ENCODE data around the gene HIVEP3.

Gene HIVEP3

GRCh38 chr1:41573785-41574713, 344.7 kb downstream of the HIVEP3 start:
- no peaks in the 10 kb centered on the region for H3K9me3 ChIP-seq (ENCODE audit: control insufficient read depth, insufficient read depth, low read length)
- H3K4me1 ChIP-seq (ENCODE audit: control insufficient read depth, insufficient read depth, low read length), result no peaks in the 10 kb centered on the region
- H3K4me3 ChIP-seq (ENCODE audit: low read depth, low read length), result no peak overlapping the region
- no peak overlapping the region for H3K9ac ChIP-seq (ENCODE audit: low read depth, low read length)
- H3K27ac ChIP-seq (ENCODE audit: low read depth, low read length), result no peak overlapping the region
- H3K27me3 ChIP-seq (ENCODE audit: control insufficient read depth, insufficient read depth, low read length), result no peaks in the 10 kb centered on the region
- H3K36me3 ChIP-seq (ENCODE audit: control insufficient read depth, insufficient read depth, low read length), result no peaks in the 10 kb centered on the region

DNA sequence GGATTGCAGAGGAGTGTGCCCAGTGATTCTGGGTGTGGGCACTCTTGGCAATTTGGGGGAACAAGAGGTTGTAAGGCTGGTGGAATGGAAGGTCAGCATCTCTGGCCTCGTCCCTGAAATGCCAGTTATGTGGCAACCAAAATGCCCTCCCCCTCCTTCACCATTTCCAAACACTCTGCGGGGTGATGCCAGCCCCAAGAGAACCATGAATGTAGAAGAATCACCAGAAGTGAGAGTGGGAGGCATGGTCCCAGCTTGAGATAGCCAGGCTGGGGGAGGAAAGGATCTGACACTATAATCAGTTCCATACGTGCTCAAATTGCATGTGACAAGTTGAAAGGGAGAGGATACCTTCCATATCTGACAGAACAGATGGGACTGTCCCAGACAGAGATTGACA, 345.5 kb downstream of the HIVEP3 start:
- no peaks in the 10 kb centered on the region for H3K9me3 ChIP-seq (ENCODE audit: control insufficient read depth, insufficient read depth, low read length)
- H3K9ac ChIP-seq (ENCODE audit: low read depth, low read length), result no peak overlapping the region
- H3K27me3 ChIP-seq (ENCODE audit: control insufficient read depth, insufficient read depth, low read length), result no peaks in the 10 kb centered on the region
- no peak overlapping the region for H3K4me3 ChIP-seq (ENCODE audit: low read depth, low read length)
- H3K36me3 ChIP-seq (ENCODE audit: control insufficient read depth, insufficient read depth, low read length), result no peaks in the 10 kb centered on the region
- no peak overlapping the region for H3K27ac ChIP-seq (ENCODE audit: low read depth, low read length)
- H3K4me1 ChIP-seq (ENCODE audit: control insufficient read depth, insufficient read depth, low read length), result no peaks in the 10 kb centered on the region

- Histone ChIP-seq H3K4me3 (ENCODE audit: low read depth, low read length) (no peak overlapping the region), H3K36me3 (ENCODE audit: control insufficient read depth, insufficient read depth, low read length) (no peaks in the 10 kb centered on the region), H3K27me3 (ENCODE audit: control insufficient read depth, insufficient read depth, low read length) (no peaks in the 10 kb centered on the region), H3K9me3 (ENCODE audit: control insufficient read depth, insufficient read depth, low read length) (no peaks in the 10 kb centered on the region), H3K4me1 (ENCODE audit: control insufficient read depth, insufficient read depth, low read length) (no peaks in the 10 kb centered on the region), H3K27ac (ENCODE audit: low read depth, low read length) (no peak overlapping the region), H3K9ac (ENCODE audit: low read depth, low read length) (no peak overlapping the region)
Measured at GRCh38 chr1:41572224-41572623, 346.5 kb downstream of the HIVEP3 start.

DNA sequence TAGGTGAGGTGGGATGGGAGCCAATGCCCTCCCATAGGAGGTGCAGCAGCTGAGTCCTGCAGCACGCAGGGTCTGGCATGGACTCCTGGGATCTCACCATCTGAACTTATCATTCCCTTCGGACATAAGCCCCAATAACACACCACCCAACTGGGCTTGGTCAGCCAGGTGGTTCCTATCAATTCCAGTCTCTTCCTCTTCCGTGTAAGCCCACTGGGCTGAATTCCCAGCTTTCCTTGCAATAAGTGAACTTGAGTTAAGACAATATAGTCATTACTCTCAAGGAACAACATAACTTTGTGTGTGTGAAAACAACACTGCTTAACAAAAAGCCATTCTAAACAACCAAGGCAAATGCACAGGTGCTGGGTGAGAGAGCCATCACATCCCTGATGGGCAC, 347.7 kb downstream of the HIVEP3 start:
- no peak overlapping the region for H3K4me3 ChIP-seq (ENCODE audit: low read depth, low read length)
- H3K27ac ChIP-seq (ENCODE audit: low read depth, low read length), result no peak overlapping the region
- no peaks in the 10 kb centered on the region for H3K4me1 ChIP-seq (ENCODE audit: control insufficient read depth, insufficient read depth, low read length)
- H3K9me3 ChIP-seq (ENCODE audit: control insufficient read depth, insufficient read depth, low read length), result no peaks in the 10 kb centered on the region
- no peak overlapping the region for H3K9ac ChIP-seq (ENCODE audit: low read depth, low read length)
- no peaks in the 10 kb centered on the region for H3K36me3 ChIP-seq (ENCODE audit: control insufficient read depth, insufficient read depth, low read length)
- H3K27me3 ChIP-seq (ENCODE audit: control insufficient read depth, insufficient read depth, low read length), result no peaks in the 10 kb centered on the region

DNA sequence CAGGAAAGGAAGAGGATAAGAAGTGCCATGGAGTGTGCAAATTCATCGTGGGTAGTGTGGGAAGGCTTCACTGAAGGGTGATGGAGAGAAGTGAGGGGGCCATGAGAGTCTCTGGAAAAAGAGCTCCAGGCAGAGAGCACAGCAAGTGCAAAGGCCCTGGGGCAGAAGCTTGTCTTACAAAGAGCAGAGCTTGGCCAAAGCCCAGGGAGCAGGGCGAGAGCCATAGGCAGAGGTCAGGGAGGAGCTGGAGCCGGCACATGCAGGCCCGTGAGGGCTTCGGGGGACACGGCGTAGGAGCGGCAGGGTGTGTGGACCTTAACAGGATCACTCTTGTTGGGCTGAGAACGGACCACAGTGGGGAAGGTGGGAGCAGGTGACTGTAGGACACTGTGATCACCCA, 350.5 kb downstream of the HIVEP3 start:
- Histone ChIP-seq H3K36me3 (ENCODE audit: control insufficient read depth, insufficient read depth, low read length) (no peaks in the 10 kb centered on the region), H3K9me3 (ENCODE audit: control insufficient read depth, insufficient read depth, low read length) (no peaks in the 10 kb centered on the region), H3K9ac (ENCODE audit: low read depth, low read length) (no peak overlapping the region), H3K4me1 (ENCODE audit: control insufficient read depth, insufficient read depth, low read length) (no peaks in the 10 kb centered on the region), H3K27me3 (ENCODE audit: control insufficient read depth, insufficient read depth, low read length) (no peaks in the 10 kb centered on the region), H3K27ac (ENCODE audit: low read depth, low read length) (no peak overlapping the region), H3K4me3 (ENCODE audit: low read depth, low read length) (no peak overlapping the region)

DNA sequence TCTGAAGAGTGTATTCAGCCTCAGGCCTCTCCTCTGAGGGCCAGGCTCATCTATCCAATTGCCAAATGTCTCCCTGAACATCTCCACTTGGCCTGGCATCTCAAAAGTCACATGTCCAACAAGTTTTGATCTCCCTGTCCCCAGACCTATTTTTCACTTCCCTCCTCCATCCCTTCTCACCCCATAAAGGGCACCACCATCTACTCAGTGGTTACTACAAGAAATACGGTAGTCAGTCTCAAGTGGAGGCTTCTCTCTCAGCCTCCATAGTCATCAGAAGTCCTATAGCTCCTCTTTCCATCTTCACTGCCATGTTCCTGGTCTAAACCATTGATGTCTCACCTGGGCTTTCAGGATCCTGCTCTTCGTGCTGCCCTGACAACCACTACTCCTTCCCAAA, 351.8 kb downstream of the HIVEP3 start:
- no peaks in the 10 kb centered on the region for H3K27me3 ChIP-seq (ENCODE audit: control insufficient read depth, insufficient read depth, low read length)
- H3K4me3 ChIP-seq (ENCODE audit: low read depth, low read length), result no peak overlapping the region
- no peaks in the 10 kb centered on the region for H3K4me1 ChIP-seq (ENCODE audit: control insufficient read depth, insufficient read depth, low read length)
- H3K9ac ChIP-seq (ENCODE audit: low read depth, low read length), result no peak overlapping the region
- H3K36me3 ChIP-seq (ENCODE audit: control insufficient read depth, insufficient read depth, low read length), result no peaks in the 10 kb centered on the region
- H3K27ac ChIP-seq (ENCODE audit: low read depth, low read length), result no peak overlapping the region
- H3K9me3 ChIP-seq (ENCODE audit: control insufficient read depth, insufficient read depth, low read length), result no peaks in the 10 kb centered on the region

- Histone ChIP-seq H3K4me3 (ENCODE audit: low read depth, low read length) (no peak overlapping the region), H3K36me3 (ENCODE audit: control insufficient read depth, insufficient read depth, low read length) (no peaks in the 10 kb centered on the region), H3K27ac (ENCODE audit: low read depth, low read length) (no peak overlapping the region), H3K4me1 (ENCODE audit: control insufficient read depth, insufficient read depth, low read length) (no peaks in the 10 kb centered on the region), H3K27me3 (ENCODE audit: control insufficient read depth, insufficient read depth, low read length) (no peaks in the 10 kb centered on the region), H3K9ac (ENCODE audit: low read depth, low read length) (no peak overlapping the region), H3K9me3 (ENCODE audit: control insufficient read depth, insufficient read depth, low read length) (no peaks in the 10 kb centered on the region)
Measured at GRCh38 chr1:41566274-41566885, 352.3 kb downstream of the HIVEP3 start.

DNA sequence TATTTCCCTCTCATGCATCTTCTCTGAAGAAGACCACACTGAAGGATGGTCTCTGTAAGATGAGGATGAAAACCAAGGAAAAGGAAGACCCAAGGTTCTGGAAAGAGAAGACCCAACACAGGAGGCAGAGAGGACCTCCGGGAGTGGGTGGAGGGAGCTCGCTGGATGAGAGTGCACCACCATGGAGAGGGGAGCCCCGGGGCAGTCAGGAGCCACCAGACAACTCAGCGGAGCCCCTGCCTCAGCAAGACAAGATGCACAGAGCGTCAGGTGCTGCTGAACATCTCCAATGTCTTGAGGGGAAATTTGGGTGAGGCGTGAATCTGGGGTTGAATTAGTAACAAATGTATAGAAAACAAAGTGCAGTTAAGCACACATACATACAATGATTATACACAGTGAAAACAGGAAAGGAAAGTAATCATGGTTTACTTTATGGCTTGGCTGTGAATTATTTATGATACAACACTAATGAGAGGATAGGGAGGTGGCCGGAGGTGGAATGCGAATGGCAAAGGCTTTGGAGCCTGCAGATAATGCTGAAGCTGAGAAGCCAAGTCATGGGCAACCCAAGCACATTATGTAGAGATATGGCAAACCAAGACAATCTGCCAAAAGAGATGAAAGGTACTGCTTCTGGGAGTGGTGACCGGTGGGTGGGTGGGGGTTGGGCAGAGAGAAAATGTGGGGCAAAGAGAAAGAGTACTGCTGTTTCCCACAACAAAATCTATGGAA, 353.8 kb downstream of the HIVEP3 start:
- Histone ChIP-seq H3K9ac (ENCODE audit: low read depth, low read length) (no peak overlapping the region), H3K27ac (ENCODE audit: low read depth, low read length) (no peak overlapping the region), H3K4me3 (ENCODE audit: low read depth, low read length) (no peak overlapping the region), H3K27me3 (ENCODE audit: control insufficient read depth, insufficient read depth, low read length) (no peaks in the 10 kb centered on the region), H3K9me3 (ENCODE audit: control insufficient read depth, insufficient read depth, low read length) (no peaks in the 10 kb centered on the region), H3K36me3 (ENCODE audit: control insufficient read depth, insufficient read depth, low read length) (no peaks in the 10 kb centered on the region), H3K4me1 (ENCODE audit: control insufficient read depth, insufficient read depth, low read length) (no peaks in the 10 kb centered on the region)

GRCh38 chr1:41562328-41562727, 356.4 kb downstream of the HIVEP3 start:
- Histone ChIP-seq H3K9ac (ENCODE audit: low read depth, low read length) (no peak overlapping the region), H3K27me3 (ENCODE audit: control insufficient read depth, insufficient read depth, low read length) (no peaks in the 10 kb centered on the region), H3K27ac (ENCODE audit: low read depth, low read length) (no peak overlapping the region), H3K9me3 (ENCODE audit: control insufficient read depth, insufficient read depth, low read length) (no peaks in the 10 kb centered on the region), H3K36me3 (ENCODE audit: control insufficient read depth, insufficient read depth, low read length) (no peaks in the 10 kb centered on the region), H3K4me1 (ENCODE audit: control insufficient read depth, insufficient read depth, low read length) (no peaks in the 10 kb centered on the region), H3K4me3 (ENCODE audit: low read depth, low read length) (no peak overlapping the region)

DNA sequence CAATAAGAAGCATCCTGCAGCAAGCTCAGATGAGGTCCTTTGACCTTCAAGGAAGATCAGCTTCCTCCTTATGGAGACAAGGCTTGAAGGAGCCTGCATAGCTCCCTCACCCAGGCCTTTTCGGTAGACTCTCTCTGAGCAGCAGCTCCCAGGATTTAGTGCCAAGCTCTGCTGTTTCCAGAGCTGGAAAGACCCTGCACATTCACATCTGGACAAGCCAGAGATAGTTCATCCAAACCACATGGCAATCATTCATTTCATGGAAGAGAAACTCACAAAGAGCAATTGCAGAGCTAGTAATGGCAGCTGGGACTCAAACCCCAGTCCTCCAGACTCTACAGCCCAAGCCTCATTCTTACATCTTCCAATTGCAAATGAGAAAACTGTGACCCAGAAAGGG, 357.8 kb downstream of the HIVEP3 start:
- Histone ChIP-seq H3K4me3 (ENCODE audit: low read depth, low read length) (no peak overlapping the region), H3K27me3 (ENCODE audit: control insufficient read depth, insufficient read depth, low read length) (no peaks in the 10 kb centered on the region), H3K4me1 (ENCODE audit: control insufficient read depth, insufficient read depth, low read length) (no peaks in the 10 kb centered on the region), H3K9ac (ENCODE audit: low read depth, low read length) (no peak overlapping the region), H3K27ac (ENCODE audit: low read depth, low read length) (no peak overlapping the region), H3K36me3 (ENCODE audit: control insufficient read depth, insufficient read depth, low read length) (no peaks in the 10 kb centered on the region), H3K9me3 (ENCODE audit: control insufficient read depth, insufficient read depth, low read length) (no peaks in the 10 kb centered on the region)

DNA sequence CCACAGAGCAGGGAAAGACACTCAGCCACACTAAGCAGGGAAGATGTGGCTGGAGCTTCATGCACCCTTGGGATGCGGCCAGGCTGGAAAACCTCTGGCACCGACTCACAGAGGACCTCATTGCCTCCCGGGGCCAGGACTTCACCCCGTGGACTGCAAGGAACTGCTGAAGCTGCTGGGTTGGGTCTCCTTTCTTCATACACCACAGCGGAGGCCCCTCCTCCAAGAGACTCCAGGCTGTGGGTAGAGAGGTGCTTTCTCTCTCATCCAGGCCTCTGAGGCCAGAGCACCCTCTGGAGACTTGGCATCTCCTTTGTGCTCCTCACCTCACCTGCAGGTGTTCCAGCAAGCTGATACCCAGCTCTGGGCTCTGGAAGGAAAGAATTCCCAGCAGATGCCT, 358.2 kb downstream of the HIVEP3 start:
- Histone ChIP-seq H3K27me3 (ENCODE audit: control insufficient read depth, insufficient read depth, low read length) (no peaks in the 10 kb centered on the region), H3K36me3 (ENCODE audit: control insufficient read depth, insufficient read depth, low read length) (no peaks in the 10 kb centered on the region), H3K4me1 (ENCODE audit: control insufficient read depth, insufficient read depth, low read length) (no peaks in the 10 kb centered on the region), H3K9me3 (ENCODE audit: control insufficient read depth, insufficient read depth, low read length) (no peaks in the 10 kb centered on the region), H3K27ac (ENCODE audit: low read depth, low read length) (no peak overlapping the region), H3K4me3 (ENCODE audit: low read depth, low read length) (no peak overlapping the region), H3K9ac (ENCODE audit: low read depth, low read length) (no peak overlapping the region)
